GM19438 (cell line): Measurements from ENCODE around the gene SYNGR1.

Experiments used
- ATAC-seq: cut with Tn5 transposase; IDR thresholded peaks from one replicate; pipeline ENCODE4 v1.9.1; 2021; ENCODE audit warnings: low read depth; ENCODE audit not compliant: unreplicated experiment

Gene SYNGR1

DNA sequence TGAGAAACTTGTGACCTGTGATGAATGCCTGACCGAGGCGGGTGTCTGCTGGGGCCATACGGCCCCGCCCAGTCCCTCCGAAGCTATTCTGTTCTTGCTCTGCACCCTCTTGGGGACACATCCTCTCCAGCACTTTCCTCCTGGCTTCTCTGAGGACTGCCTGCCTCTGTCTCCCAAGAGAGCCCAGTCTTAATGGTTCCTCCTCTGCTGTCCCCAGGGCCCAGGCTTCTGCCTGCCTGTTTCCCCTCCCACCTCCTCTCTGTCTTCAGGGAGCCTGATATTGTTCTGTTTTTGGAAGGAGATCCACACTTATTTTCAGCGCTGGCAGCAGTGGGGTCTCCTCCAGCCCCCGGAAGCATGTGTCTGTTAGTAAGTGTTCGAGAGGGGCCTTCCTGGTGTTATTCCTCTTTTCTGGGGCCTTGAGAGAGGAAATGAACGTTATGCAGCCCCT is 18.7 kb downstream of the SYNGR1 start:
- ATAC-seq: no peak

DNA sequence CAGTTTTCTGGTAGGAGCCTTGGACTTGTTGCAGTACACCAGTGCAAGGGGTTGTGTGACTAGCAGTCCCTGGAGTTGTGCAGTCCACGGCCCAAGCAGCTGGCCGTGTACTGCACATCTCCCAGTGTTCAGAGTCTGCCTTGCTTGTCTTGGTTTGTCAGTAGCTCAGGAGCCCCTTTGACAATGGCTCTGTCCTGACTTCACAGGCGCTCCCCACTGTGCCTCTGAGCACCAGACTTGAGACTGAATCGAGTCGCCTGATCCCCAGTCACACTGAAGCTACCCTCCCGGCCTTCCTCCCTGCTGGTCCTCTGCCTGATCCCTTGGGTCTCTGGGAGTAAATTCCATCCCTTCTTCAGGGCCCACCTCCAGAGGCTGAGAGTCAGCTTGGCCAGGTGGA is 19.4 kb downstream of the SYNGR1 start:
- ATAC-seq: no peak

DNA sequence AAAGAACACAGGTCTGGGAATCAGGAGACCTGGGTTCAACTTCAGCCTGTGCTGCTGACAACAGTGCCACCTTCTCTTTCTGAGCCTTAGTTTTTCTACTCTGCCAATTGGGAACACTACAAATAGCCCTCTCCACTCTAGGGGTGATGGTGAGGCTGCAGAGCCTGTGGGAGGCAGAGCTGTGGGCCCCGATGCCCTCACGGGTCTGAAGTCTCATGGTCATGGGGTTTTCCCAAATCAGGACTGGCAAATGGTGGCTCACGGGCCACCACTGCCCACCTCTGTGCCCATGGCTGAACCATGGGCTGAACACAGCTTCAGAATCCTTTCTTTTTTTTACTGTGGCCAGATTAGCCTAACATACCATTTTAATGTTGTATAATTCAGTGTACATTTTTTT is 19.8 kb downstream of the SYNGR1 start:
- ATAC-seq: no peak

DNA sequence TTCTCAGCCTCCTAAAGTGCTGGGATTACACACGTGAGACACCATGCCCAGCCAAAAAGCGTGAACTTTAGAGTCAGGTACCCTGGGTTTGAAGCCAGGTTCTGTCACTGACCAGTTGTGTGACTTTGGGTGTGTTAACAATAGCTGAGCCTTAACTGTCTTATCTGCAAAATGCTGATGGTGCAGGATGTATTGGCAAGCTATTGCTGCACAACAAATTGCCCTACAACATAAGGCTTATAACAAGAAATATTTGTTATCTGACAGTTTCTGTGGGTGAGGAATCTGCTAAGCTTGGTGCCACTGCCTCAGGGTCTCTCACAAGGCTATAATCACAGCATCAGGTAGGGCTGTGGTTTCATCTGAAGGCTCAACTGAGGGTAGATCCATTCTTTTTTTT is 21.9 kb downstream of the SYNGR1 start:
- no peak for ATAC-seq

DNA sequence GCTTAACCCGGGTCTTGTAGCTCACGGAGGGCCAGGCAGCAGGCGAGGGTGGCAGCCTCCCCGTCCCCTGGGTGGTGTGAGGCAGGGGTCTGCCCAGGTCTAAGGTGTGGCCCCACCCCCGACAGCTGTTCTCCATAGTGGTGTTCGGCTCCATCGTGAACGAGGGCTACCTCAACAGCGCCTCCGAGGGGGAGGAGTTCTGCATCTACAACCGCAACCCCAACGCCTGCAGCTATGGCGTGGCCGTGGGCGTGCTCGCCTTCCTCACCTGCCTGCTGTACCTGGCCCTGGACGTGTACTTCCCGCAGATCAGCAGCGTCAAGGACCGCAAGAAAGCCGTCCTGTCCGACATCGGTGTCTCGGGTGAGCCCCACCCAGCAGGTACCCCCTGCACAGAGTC is 24.4 kb downstream of the SYNGR1 start:
- no peak for ATAC-seq

DNA sequence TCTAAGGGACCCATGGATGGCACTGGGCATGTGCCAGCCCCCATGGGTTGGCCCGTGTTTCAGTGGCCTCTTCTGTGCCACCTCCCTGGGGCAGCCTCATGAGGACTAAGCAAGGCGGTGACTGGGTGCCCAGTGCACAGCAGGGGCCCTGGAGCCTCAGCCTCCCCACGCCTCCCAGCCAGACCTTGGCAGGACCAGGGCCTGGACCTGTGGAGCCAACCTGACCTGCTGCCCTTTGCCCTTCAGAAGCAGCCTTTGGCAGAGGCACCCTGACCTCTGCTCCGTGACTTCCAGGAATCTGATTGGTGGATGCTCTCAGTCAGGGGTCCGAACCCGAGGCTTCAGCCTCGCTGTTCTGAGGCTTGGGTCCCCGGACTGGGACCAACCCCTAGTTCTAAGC is 25.0 kb downstream of the SYNGR1 start:
- ATAC-seq: no peak

DNA sequence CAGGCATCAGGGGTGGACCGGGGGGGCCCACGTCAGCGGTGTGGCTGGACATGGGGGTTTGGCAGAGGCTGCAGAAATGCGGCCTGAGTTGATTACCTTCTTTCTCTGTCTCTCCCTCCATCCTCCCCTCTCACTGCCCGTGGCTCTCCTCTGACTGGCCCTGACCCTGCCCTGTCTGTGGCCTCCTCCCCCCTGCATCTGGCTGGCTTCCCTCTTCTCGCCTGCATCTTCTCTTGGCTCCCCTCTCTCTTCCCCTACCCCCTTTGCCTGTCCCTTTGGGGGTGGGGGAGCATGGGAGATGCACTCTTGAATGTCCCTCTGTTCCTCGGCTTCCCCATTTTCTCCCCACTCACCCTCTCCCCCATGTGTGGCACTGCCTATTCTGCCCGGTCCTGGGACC is 25.9 kb downstream of the SYNGR1 start:
- ATAC-seq: no peak

DNA sequence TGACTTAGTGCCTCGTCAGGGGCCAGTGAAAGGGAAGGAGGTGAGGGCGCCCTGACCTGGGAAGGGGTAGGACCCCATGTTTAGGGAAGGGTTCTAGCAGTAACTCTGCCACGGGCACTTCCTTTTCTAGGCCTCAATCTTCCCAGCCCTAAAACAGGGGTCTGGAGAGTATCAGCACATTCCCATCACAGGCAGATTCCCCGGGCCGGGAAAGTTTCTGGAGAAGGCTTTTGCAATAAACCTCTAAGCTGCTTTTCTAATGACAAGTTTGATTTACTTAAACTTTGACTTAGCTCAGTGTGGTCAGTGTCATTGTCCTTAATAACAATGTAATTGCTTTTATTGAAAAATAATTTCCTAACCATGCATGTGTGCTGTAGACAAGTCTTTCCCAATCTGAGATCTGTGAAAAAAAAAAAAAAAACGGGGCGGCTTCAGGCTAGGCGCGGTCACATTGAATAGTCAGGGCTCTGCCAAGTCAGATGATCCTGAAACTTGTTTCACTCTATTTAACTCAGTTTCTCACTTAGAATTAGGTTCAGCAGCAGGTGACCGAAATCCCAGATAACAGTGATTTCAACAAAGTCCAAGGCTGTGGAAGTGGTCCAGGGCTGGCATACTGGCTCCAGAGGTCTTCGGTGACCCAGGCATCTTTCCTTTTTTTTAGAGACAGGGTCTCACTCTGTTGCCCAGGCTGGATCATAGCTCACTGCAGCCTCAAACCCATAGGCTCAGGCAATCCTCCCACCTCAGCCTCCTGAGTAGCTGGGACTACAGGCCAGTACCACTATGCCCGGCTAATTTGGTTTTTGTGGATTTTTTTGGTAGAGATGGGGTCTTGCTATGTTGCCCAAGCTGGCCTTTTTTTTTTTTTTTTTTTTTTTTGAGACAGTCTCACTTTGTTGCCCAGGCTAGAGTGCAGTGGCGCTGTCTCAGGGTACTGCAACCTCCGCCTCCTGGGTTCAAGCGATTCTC is 30.3 kb downstream of the SYNGR1 start:
- ATAC-seq: no peak

DNA sequence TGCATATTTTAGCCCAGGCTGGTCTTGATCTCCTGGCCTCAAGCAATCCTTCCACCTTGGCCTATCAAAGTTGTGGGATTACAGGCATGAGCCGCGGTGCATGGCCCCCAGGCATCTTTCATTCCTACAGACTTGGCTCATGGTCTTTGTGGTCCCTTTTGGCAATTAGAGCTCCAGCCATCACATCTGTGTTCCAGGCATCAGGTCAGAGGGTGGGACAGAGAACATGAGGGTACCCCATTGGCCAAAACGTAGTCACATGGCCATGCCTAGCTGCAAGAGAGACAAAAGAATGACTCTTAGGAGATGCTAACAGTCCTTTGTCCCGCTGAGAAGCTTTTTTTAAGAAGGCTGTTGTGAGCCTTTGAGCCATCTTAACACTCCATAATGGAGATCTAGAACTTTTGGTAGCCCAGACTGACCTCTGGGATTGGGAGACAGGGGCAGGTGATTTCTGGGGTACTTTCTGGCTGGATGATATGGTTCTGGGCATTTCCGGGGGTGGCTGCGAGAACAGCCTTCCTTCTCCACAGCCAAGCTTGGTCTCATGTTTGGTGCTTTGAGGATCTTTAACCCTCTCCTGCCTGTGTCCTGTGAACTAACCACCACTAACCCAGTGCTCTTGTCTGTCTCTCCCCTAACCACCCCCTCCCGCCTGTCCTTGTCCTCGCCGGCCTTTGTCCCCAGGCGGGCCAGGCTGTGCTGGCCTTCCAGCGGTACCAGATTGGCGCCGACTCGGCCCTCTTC is 31.4 kb downstream of the SYNGR1 start:
- no peak for ATAC-seq

DNA sequence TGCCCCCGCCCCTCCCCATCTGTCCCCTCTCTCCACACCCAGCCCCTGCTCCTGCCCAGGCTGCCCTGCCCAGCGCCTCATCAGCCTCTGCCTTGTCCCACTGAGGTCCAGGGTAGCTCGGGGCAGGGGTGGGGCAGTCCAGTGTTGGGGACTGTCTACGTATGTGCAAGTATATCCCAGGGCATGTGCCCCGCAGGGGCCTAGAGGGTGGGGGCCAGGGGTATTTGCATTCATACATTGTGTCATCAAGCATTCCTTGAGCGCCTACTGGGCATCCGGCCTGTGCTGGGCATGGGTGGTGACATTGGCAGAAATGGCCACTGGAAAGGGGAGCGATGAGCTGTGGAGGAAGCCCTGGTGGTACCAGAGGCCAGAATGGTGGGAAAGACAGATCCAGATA is 32.1 kb downstream of the SYNGR1 start:
- ATAC-seq: no peak

DNA sequence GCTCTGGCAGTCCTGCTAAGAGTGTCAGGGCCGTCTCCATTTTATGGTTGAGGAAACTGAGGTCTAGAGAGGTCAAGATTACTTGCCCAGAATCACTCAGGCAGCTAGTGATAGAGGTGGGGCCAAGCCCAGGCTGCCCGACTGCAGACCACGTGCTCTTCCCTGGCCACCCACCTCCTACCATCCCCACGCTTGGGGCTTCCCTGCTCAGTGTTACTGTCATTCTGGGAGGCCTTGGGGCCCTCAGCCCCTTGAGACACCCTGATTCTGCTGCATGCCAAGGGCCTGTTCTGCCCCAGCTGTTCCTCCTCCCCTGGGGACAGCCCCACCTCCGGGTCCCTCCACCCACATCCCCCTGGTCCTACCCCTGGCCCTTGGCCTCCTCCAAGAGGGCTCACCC is 32.6 kb downstream of the SYNGR1 start:
- ATAC-seq: no peak

DNA sequence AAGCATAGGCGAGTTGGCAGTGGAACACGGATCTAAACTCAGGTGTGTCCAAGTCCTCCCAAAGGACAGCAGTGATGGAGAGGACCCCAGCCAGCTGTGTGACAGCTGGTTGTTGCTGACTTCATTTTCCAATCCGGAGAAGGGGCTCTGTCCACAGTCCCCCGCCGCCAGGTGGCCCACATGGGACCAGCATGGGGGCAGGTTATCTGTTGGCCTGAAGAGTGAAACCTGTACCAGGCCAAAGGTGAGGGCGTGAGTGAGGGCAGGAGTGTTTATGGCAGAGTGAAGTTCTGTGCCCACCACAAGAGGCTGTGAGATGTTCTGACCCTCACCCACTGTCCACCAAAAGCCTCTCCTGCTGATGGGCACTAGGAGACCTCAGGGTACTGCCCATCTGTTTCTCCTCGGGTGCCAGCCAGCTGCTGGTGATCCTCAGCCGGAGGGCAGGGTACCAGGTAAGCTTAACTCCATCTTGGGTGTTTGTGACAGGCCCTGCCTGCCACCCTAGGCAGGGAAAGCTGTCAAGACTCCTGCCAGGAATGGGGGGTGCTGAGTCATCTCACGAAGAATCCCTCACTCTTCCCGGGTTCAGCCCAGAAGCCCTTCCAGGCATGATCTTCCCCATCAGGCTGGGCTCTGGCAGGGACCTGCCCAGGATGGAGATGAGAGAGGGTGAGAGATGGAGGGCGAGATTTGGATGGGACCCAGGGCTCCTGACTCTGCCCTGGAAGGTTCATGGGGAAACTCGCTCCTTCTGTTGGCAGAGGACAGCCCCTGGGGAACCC is 34.2 kb downstream of the SYNGR1 start:
- no peak for ATAC-seq

DNA sequence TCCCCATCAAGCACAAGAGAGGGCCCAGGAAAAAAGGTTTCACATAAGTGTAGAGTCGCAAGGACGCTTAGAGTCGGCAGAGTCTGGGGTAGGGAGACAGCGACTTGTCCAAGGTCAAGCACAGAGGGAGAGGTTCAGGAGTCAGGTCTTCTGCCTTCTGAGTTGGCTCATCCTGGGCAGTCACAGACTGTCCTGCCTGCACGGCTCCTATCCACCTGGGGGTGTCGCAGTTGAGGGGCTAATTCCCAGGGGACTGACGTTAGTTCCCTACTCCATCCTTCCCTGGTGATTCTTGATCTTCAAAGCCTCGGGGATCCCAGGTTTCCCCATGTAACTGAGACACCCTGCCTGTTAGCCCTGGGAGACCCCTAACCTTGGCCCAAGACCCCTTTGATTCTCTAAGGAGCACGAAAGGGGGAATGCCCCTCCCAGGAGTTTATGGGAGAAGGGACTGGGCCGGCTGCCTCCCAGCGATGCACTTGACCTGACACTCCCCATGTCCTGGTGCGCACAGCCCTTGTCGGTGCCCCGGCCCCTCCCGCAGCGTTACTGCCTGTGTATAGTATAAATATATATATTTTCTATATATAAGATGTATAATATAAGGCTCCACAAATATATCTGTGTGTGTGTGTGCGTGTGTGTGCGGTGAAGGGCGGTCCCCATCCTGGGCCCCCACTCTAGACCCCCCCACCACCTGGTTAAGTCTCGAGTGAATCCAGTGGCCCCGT is 35.1 kb downstream of the SYNGR1 start:
- no peak for ATAC-seq

DNA sequence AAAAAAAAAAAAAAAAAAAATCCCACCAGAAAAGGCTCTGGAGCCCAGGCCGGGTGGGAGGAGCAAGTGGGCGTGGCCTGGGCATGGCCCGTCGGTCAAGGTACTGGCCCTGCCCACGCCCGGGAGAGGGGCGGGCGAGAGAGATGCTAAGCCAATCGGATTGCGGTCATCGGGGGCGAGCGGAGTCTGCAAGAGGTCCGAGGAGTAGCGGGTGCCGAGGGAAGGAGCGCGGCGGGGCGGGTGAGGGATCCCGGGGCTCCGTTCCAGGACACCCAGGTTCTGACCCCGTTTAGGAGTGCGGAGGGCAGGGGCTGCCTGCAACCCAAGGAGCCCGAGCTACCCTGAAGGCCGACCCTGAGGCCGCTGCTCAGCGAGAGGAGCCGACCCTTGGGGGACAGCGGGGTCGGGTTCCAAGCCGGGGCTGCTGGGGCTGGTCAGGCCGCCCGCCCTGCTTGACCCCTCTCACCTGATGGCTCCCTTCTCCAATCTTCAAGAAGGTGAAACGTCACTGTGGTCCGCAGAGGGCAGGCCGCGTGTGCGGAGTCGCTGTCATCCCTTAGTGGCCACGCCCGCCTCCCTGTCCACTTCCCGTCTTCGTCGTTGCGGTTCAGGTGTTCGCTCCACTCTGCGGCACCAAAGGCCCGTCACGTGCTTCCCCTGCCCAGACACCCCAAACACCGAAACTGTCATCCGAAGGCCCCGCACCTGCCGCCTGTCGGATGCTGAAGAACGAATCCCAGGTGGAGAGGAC is 38.6 kb downstream of the SYNGR1 start:
- ATAC-seq: no peak

DNA sequence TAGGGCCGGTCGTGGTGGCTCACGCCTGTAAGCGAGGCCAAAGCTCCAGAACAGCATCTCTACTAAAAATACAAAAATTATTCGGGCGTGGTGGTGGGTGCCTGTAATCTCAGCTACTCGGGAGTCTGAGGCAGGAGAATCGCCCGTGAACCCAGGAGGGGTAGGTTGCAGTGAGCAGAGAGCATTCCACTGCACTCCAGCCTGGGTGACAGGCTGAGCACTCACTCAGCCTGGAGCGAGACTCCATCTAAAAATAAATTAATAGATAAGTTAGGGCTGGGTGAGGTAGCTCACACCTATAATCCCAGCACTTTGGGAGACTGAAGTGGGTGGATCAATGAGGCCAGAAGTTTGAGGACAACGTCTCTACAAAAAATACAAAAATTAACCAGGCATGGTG is 39.6 kb downstream of the SYNGR1 start:
- no peak for ATAC-seq

DNA sequence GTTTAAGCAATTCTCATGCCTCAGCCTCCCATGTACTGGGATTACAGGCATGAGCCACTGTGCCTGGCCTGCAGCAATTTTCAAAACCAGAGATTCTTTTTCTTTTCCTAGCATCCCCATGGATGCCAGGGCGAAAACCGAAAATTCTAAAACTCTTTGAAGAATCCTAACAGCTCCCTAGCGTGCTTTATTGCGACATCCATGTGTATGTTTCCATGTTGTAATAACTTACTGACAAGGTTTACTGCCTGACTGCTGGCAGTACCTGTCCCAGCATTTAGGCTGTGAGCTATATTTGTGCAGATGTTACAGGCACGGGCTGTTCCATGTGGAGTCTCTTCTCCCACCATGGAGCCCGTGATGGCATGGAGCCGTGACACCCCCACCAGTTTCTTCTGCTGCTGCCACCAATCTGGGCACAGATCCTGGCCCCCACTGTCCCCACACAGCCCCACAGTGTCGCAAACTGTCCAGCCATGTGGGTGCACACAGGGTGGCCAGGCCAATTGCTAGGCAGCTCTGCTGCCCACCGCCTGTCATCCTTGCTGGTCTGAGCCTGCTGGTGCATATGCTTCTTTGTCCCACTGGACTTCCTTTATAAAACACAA is 42.7 kb downstream of the SYNGR1 start:
- ATAC-seq: no peak

DNA sequence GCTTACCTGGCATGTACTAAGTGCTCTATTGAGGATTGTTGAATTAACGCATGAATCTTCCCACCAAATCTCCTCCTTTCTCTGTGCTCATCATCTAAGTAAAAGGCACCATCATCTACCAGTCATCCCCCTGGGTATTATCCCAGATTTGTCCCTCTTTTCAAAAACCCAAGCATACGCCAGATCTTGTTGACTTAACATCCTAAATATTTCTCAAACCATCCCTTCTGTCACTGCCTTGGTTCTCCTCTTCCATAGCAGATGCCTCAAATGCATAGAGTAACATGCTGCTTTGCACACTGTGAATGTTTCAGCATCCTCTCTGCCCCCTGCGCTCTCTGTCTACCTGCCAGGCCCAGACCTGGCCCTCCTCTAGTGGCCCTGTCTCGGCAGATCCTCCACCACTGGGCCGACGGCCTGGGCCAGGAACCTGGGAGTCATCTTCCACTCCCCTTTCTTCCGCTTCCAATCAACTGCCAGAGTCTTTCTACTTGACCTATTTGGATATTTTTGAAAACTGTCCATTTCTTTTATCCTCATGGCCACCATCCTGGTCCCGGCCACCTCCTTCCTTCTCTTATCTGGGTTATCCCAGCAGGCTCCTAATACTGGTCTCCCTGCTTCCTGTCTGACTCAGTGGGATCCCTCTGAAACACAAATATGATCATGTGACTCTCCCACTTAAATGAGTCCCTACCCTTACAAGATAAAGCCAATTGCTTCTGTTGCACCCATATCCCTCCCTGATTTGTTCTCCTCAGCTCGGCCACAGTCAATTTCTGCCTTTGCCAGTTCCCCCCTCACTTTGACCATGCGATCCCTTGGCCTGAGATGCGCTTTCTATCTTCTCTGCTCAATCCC is 46.4 kb downstream of the SYNGR1 start:
- ATAC-seq: no peak

DNA sequence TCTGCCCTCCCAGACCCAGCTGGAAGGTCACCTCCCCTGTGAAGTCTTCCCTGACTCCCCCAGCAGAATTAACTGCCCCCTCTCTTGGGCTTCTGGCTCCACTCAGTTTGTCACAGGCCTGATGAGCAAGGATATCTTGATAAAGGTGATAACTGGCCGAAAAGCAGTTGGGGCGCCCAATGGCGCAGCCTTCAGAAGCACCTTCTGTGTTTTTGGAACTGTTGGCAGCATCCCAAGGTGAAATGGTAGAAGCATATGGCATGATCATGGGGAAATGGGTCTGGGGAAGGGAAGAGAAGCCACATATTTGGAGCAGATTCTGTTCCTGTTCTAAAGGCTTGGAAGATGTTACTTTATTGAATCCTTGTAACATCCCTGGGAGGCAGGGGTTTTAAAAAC is 47.0 kb downstream of the SYNGR1 start:
- ATAC-seq: no peak
